Kidney epithelial cell (primary cell): ENCODE results near the gene ZNF219. TPM values are rescaled to one million over a fixed set of nuclear protein-coding genes. Genes with fewer than 3 reads are reported as not detected.

Source experiments
- DNase-seq: peaks from one replicate; pipeline ENCODE4 v3.0.0-alpha.2; 2010; ENCODE audit warnings: low read depth
- H3K27me3 ChIP-seq: 2 replicates; pipeline ENCODE4 v1.6.0; 2011; ENCODE audit warnings: low read length; ENCODE audit not compliant: control insufficient read depth, insufficient read depth
- H3K36me3 ChIP-seq: 2 replicates; pipeline ENCODE4 v1.5.1; 2011; ENCODE audit warnings: low read length; ENCODE audit not compliant: control insufficient read depth, insufficient read depth
- H3K4me3 ChIP-seq: 2 replicates; pipeline ENCODE4 v1.5.1; 2011; ENCODE audit warnings: low read depth, mild to moderate bottlenecking, control low read depth, low read length
- CTCF ChIP-seq: IDR thresholded peaks from 2 replicates; pipeline ENCODE4 v1.5.1; 2011; ENCODE audit warnings: mild to moderate bottlenecking, moderate library complexity, low read length, control low read depth, inconsistent platforms; ENCODE audit not compliant: insufficient read depth, poor library complexity, severe bottlenecking
- total RNA-seq: library from RNA; depleted of rRNA; stranded (reverse); fragments of >200 nt; gene quantifications from 2 replicates; pipeline ENCODE4 v1.2.3, GENCODE V29; 2015

ZNF219 gene
- total RNA-seq, 1 donor from 2014 or later, result 25.5 TPM

- DNase-seq, result no peak
- H3K36me3 ChIP-seq, result no peaks in the 10 kb centered on the region
- no peaks in the 10 kb centered on the region for H3K27me3 ChIP-seq
- TF ChIP-seq CTCF, result no peak
- no peak overlapping the region for H3K4me3 ChIP-seq
Measured at GRCh38 chr14:21123429-21123828, 25.0 kb upstream of the ZNF219 start.

GRCh38 chr14:21121122-21121521 lies 22.7 kb upstream of the ZNF219 start:
- DNase-seq, result no peak
- TF ChIP-seq CTCF, result no peak
- no peak overlapping the region for H3K4me3 ChIP-seq
- no peaks in the 10 kb centered on the region for H3K27me3 ChIP-seq
- H3K36me3 ChIP-seq, result no peaks in the 10 kb centered on the region

GRCh38 chr14:21120686-21121085 lies 22.2 kb upstream of the ZNF219 start:
- no peak for DNase-seq
- Histone ChIP-seq H3K4me3 (no peak overlapping the region), H3K27me3 (no peaks in the 10 kb centered on the region), H3K36me3 (no peaks in the 10 kb centered on the region)
- no peak for TF ChIP-seq CTCF

GRCh38 chr14:21118933-21119332 lies 20.5 kb upstream of the ZNF219 start:
- TF ChIP-seq CTCF, result no peak
- H3K27me3 ChIP-seq, result no peaks in the 10 kb centered on the region
- no peaks in the 10 kb centered on the region for H3K36me3 ChIP-seq
- no peak overlapping the region for H3K4me3 ChIP-seq
- DNase-seq, result no peak

- TF ChIP-seq CTCF, result no peak
Measured at GRCh38 chr14:21113369-21113768, 14.9 kb upstream of the ZNF219 start.

GRCh38 chr14:21112255-21112654 lies 13.8 kb upstream of the ZNF219 start:
- Histone ChIP-seq H3K27me3 (no peaks in the 10 kb centered on the region), H3K36me3 (no peaks in the 10 kb centered on the region), H3K4me3 (no peak overlapping the region)
- no peak for DNase-seq
- TF ChIP-seq CTCF, result no peak

More at GRCh38 chr14:21113369-21113768, 14.9 kb upstream of the ZNF219 start:
- no peaks in the 10 kb centered on the region for H3K36me3 ChIP-seq
- H3K4me3 ChIP-seq, result no peak overlapping the region
- no peak for DNase-seq
- no peaks in the 10 kb centered on the region for H3K27me3 ChIP-seq
